ENCODE data around the gene RPP25. TPM values are rescaled to one million over a fixed set of nuclear protein-coding genes. Genes with fewer than 3 reads are reported as not detected.

RPP25 gene
- total and polyA plus RNA-seq, 2 donors (not counting 1 experiment from before 2014, with no cell fraction given): 0.92 to 3.1 TPM

DNA sequence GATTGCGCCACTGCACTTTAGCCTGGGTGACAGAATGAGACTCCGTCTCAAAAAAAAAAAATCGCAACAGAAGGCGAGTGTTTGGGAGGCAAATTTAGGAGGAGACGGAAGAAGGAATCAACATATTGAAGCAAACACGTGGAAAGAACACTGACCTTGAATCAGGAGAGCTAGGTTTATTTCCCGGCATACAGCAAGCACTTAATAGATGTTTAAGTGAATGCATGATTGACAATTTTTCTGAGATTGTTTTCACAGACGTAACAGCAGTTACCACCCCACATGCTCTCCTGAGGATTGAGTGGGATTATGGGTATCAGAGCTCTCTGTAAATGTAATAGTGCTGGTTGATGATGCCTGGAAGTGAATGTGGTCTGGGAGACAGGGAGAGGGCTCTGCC, 5.6 kb upstream of the RPP25 start:
- Histone ChIP-seq H4K20me1 (ENCODE audit: control insufficient read depth, insufficient read depth, low read length, poor library complexity, severe bottlenecking) (peaks cover 6% of the 10 kb centered on the region), H3K27ac (ENCODE audit: low read length in 2 of 2) (no peak overlapping the region), H3K36me3 (replicated peaks in 1 of 2; ENCODE audit: control extremely low read depth in 1 of 2, control insufficient read depth in 1 of 2, extremely low read depth in 1 of 2, insufficient read depth in 2 of 2, low read length in 1 of 2) (no peaks in the 10 kb centered on the region), H3K79me2 (ENCODE audit: control insufficient read depth, insufficient read depth, low read length) (no peaks in the 10 kb centered on the region), H3K27me3 (replicated peaks in 1 of 4; ENCODE audit: control extremely low read depth in 1 of 4, control insufficient read depth in 3 of 4, insufficient read depth in 4 of 4, low read length in 3 of 4) (peaks cover 0 to 40% (median 30%) of the 10 kb centered on the region in 4 experiments), H3K4me2 (replicated peaks; ENCODE audit: low read depth, low read length, poor library complexity, severe bottlenecking) (no peak overlapping the region), H3K4me1 (ENCODE audit: control insufficient read depth in 2 of 2, insufficient read depth in 2 of 2, low read length in 2 of 2) (peaks cover 21 to 22% of the 10 kb centered on the region in 2 donors), H3K4me3 (ENCODE audit: control extremely low read depth in 1 of 5, extremely low read depth in 1 of 5, insufficient read depth in 1 of 5, low read depth in 2 of 5, low read length in 4 of 5) (no peak overlapping the region), H3K9ac (ENCODE audit: low read length) (no peak overlapping the region), H3K9me3 (ENCODE audit: control extremely low read depth in 1 of 3, control insufficient read depth in 2 of 3, insufficient read depth in 1 of 3, low read length in 2 of 3) (peaks cover 0 to 15% (median 0%) of the 10 kb centered on the region in 3 donors), H2AFZ (ENCODE audit: insufficient read depth, low read depth, low read length, poor library complexity, severe bottlenecking) (no peak overlapping the region)
- Mint-ChIP-seq H3K27ac (no peak overlapping the region), H3K4me1 (peaks cover 19% of the 10 kb centered on the region), H3K27me3 (peaks cover 54% of the 10 kb centered on the region), H3K4me3 (no peak overlapping the region), H3K9me3 (ENCODE audit: insufficient read depth) (no peaks in the 10 kb centered on the region)
- intact Hi-C loops (cut with micrococcal nuclease): no loop called here
- ATAC-seq (ENCODE audit: low read depth): no peak
- no peak for DNase-seq
- TF ChIP-seq, protein P1, sequence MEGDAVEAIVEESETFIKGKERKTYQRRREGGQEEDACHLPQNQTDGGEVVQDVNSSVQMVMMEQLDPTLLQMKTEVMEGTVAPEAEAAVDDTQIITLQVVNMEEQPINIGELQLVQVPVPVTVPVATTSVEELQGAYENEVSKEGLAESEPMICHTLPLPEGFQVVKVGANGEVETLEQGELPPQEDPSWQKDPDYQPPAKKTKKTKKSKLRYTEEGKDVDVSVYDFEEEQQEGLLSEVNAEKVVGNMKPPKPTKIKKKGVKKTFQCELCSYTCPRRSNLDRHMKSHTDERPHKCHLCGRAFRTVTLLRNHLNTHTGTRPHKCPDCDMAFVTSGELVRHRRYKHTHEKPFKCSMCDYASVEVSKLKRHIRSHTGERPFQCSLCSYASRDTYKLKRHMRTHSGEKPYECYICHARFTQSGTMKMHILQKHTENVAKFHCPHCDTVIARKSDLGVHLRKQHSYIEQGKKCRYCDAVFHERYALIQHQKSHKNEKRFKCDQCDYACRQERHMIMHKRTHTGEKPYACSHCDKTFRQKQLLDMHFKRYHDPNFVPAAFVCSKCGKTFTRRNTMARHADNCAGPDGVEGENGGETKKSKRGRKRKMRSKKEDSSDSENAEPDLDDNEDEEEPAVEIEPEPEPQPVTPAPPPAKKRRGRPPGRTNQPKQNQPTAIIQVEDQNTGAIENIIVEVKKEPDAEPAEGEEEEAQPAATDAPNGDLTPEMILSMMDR (IDR thresholded peaks at IDR 0.05): no peak
- no peak for TF ChIP-seq EZH2 (IDR thresholded peaks at IDR 0.05; ENCODE audit: borderline replicate concordance, insufficient read depth, low read depth, low read length, poor library complexity, severe bottlenecking)
- ChIA-PET CTCF (interaction anchor here (0.6 to 3.0 kb wide), 3 partner anchors 12 to 59 kb away, joined by 3 to 20 read pairs (median 4); no protein-coding TSS in a partner anchor), POLR2A (no interaction called here)
- WGBS (ENCODE audit: insufficient coverage): 97% methylated on average over 7 of the region's 8 CpGs

DNA sequence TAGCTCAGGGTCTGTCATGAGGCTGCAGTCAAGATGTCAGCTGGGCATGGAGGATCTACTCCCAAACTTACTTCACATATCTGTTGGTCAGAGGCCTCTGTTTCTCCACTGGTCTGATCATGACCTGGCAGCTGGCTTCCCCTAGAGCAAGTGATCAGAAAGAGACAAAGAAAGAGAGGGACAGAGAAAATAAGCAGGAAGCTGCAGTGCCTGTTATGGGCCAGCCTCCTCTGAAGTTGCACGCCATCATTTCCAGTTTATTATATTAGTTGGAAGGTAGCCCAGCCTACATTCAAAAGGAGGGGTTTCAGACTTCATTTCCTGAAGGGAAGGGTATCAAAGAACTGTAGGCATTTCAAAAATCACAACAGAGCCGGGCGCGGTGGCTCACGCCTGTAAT, 5.0 kb upstream of the RPP25 start:
- Mint-ChIP-seq H3K4me1 (peaks cover 21% of the 10 kb centered on the region), H3K9me3 (ENCODE audit: insufficient read depth) (no peaks in the 10 kb centered on the region), H3K27me3 (peaks cover 54% of the 10 kb centered on the region), H3K4me3 (no peak overlapping the region), H3K27ac (no peak overlapping the region)
- H3K4me2 ChIP-seq (replicated peaks; ENCODE audit: low read depth, low read length, poor library complexity, severe bottlenecking): no peak overlapping the region
- no peak overlapping the region for H2AFZ ChIP-seq (ENCODE audit: insufficient read depth, low read depth, low read length, poor library complexity, severe bottlenecking)
- H4K20me1 ChIP-seq (ENCODE audit: control insufficient read depth, insufficient read depth, low read length, poor library complexity, severe bottlenecking): peaks cover 6% of the 10 kb centered on the region
- H3K4me3 ChIP-seq (ENCODE audit: control extremely low read depth in 1 of 5, extremely low read depth in 1 of 5, insufficient read depth in 1 of 5, low read depth in 2 of 5, low read length in 4 of 5): no peak overlapping the region
- H3K79me2 ChIP-seq (ENCODE audit: control insufficient read depth, insufficient read depth, low read length): no peaks in the 10 kb centered on the region
- no peak for TF ChIP-seq EZH2 (IDR thresholded peaks at IDR 0.05; ENCODE audit: borderline replicate concordance, insufficient read depth, low read depth, low read length, poor library complexity, severe bottlenecking)
- TF ChIP-seq, protein P1 (IDR thresholded peaks at IDR 0.05): no peak
- no peak overlapping the region for H3K27ac ChIP-seq (ENCODE audit: low read length in 2 of 2)
- peaks cover 26% of the 10 kb centered on the region in 2 donors for H3K4me1 ChIP-seq (ENCODE audit: control insufficient read depth in 2 of 2, insufficient read depth in 2 of 2, low read length in 2 of 2)
- 83% methylated on average over 4 of the region's 5 CpGs for WGBS (ENCODE audit: insufficient coverage)
- ATAC-seq (ENCODE audit: low read depth): no peak
- H3K27me3 ChIP-seq (replicated peaks in 1 of 4; ENCODE audit: control extremely low read depth in 1 of 4, control insufficient read depth in 3 of 4, insufficient read depth in 4 of 4, low read length in 3 of 4): peaks cover 0 to 46% (median 33%) of the 10 kb centered on the region in 4 experiments
- POLR2A ChIA-PET: no interaction called here
- H3K36me3 ChIP-seq (replicated peaks in 1 of 2; ENCODE audit: control extremely low read depth in 1 of 2, control insufficient read depth in 1 of 2, extremely low read depth in 1 of 2, insufficient read depth in 2 of 2, low read length in 1 of 2): no peaks in the 10 kb centered on the region
- no peak for DNase-seq
- intact Hi-C loops (cut with micrococcal nuclease): no loop called here
- peaks cover 0 to 19% (median 0%) of the 10 kb centered on the region in 3 donors for H3K9me3 ChIP-seq (ENCODE audit: control extremely low read depth in 1 of 3, control insufficient read depth in 2 of 3, insufficient read depth in 1 of 3, low read length in 2 of 3)
- CTCF ChIA-PET: interaction anchor here (3.0 kb wide), 1 partner anchor 11 kb away, joined by 20 read pairs; no protein-coding TSS in a partner anchor
- H3K9ac ChIP-seq (ENCODE audit: low read length): no peak overlapping the region
